ENCODE data around the gene PERM1.
"Not testable (repeated sequence)": the region's sequence is repeated elsewhere in the genome, so short reads cannot be mapped to it uniquely, and the experiment has no call there.

DNA sequence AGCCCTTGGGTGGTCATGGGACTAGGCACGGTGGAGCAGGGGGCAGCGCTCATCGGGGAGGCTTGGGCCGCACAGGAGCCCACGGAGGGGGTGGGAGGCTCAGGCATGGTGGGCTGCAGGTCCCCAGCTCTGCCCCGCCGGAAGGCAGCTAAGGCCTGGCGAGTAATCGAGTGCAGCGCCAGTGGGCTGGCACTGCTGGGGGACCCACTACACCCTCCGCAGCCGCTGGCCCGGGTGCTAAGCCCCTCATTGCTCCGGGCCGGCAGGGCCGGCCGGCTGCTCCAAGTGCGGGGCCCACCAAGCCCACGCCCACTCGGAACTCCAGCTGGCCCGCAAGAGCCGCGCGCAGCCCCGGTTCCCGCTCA, 36.4 kb upstream of the PERM1 start:
- TF ChIP-seq, protein P1, sequence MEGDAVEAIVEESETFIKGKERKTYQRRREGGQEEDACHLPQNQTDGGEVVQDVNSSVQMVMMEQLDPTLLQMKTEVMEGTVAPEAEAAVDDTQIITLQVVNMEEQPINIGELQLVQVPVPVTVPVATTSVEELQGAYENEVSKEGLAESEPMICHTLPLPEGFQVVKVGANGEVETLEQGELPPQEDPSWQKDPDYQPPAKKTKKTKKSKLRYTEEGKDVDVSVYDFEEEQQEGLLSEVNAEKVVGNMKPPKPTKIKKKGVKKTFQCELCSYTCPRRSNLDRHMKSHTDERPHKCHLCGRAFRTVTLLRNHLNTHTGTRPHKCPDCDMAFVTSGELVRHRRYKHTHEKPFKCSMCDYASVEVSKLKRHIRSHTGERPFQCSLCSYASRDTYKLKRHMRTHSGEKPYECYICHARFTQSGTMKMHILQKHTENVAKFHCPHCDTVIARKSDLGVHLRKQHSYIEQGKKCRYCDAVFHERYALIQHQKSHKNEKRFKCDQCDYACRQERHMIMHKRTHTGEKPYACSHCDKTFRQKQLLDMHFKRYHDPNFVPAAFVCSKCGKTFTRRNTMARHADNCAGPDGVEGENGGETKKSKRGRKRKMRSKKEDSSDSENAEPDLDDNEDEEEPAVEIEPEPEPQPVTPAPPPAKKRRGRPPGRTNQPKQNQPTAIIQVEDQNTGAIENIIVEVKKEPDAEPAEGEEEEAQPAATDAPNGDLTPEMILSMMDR (IDR thresholded peaks at IDR 0.05), result not testable (repeated sequence)
- not testable (repeated sequence) for TF ChIP-seq POLR2AphosphoS5 (IDR thresholded peaks at IDR 0.05)

Measured in breast epithelium (tissue), 3 donors.